Loucy (cell line): Measurements from ENCODE around the gene DDX39B.

Experiments used
- H2AFZ ChIP-seq: fragments of 200-600 bp; sonication (generic); 2 replicates; pipeline ENCODE4 v1.6.0; 2016; ENCODE audit warnings: antibody characterized with exemption, mild to moderate bottlenecking, low read length, moderate library complexity
- H3F3A ChIP-seq: fragments of 200-600 bp; 2 replicates; pipeline ENCODE4 v1.6.0; 2016; ENCODE audit warnings: antibody characterized with exemption, low read depth, mild to moderate bottlenecking
- H3K27me3 ChIP-seq: fragments of 200-600 bp; sonication (generic); 2 replicates; pipeline ENCODE4 v1.6.1; 2014; ENCODE audit warnings: low read length, mild to moderate bottlenecking; ENCODE audit not compliant: insufficient read depth, poor library complexity, severe bottlenecking
- H3K36me3 ChIP-seq: fragments of 200-600 bp; sonication (generic); 2 replicates; pipeline ENCODE4 v1.6.1; 2016; ENCODE audit warnings: low read length; ENCODE audit not compliant: insufficient read depth
- H3K4me1 ChIP-seq: fragments of 200-600 bp; sonication (generic); 2 replicates; pipeline ENCODE4 v1.5.1; 2014; ENCODE audit warnings: low read length, mild to moderate bottlenecking; ENCODE audit not compliant: insufficient read depth, poor library complexity, severe bottlenecking
- H3K4me2 ChIP-seq: fragments of 200-600 bp; sonication (generic); 2 replicates; pipeline ENCODE4 v1.6.0; 2014; ENCODE audit warnings: antibody characterized with exemption, low read length, low read depth, mild to moderate bottlenecking; ENCODE audit not compliant: poor library complexity, severe bottlenecking
- H3K4me3 ChIP-seq: fragments of 200-600 bp; sonication (generic); 2 replicates; pipeline ENCODE4 v1.5.1; 2014; ENCODE audit warnings: low read length, mild to moderate bottlenecking, mixed read lengths; ENCODE audit not compliant: poor library complexity, severe bottlenecking
- H3K79me2 ChIP-seq: fragments of 200-600 bp; sonication (generic); 2 replicates; pipeline ENCODE4 v1.6.1; 2014; ENCODE audit warnings: low read length; ENCODE audit not compliant: insufficient read depth
- H3K9ac ChIP-seq: fragments of 200-600 bp; sonication (generic); 2 replicates; pipeline ENCODE4 v1.6.0; 2014; ENCODE audit warnings: mild to moderate bottlenecking, low read depth, low read length, moderate library complexity; ENCODE audit not compliant: poor library complexity, severe bottlenecking
- H3K9me2 ChIP-seq: fragments of 200-600 bp; sonication (generic); replicated peaks from 2 replicates; pipeline ENCODE4 v1.6.1; 2016; ENCODE audit warnings: low read depth, low read length, mixed read lengths
- H3K9me3 ChIP-seq: fragments of 200-600 bp; sonication (generic); 2 replicates; pipeline ENCODE4 v1.6.1; 2014; ENCODE audit warnings: mild to moderate bottlenecking, antibody characterized with exemption, low read length, low read depth; ENCODE audit not compliant: insufficient read depth
- H4K20me1 ChIP-seq: fragments of 200-600 bp; sonication (generic); 2 replicates; pipeline ENCODE4 v1.6.0; 2014; ENCODE audit warnings: antibody characterized with exemption, low read length, mild to moderate bottlenecking; ENCODE audit not compliant: insufficient read depth, poor library complexity, severe bottlenecking
- CTCF ChIP-seq: fragments of 200-600 bp; sonication (generic); conservative IDR thresholded peaks from 2 replicates; pipeline ENCODE4 v1.5.1; 2014; ENCODE audit warnings: mild to moderate bottlenecking, antibody characterized with exemption, low read length
- EZH2phosphoT487 ChIP-seq: fragments of 200-600 bp; IDR thresholded peaks from 2 replicates; pipeline ENCODE4 v1.6.1; 2018; ENCODE audit warnings: antibody characterized with exemption, mild to moderate bottlenecking, moderate library complexity, borderline replicate concordance

Gene DDX39B

GRCh38 chr6:31531162-31531561 is 10.6 kb downstream of the DDX39B start:
- Histone ChIP-seq H3K9ac (no peak overlapping the region), H4K20me1 (peaks cover 68% of the 10 kb centered on the region), H3K9me3 (no peaks in the 10 kb centered on the region), H3K36me3 (peaks cover 73% of the 10 kb centered on the region), H2AFZ (no peak overlapping the region), H3F3A (peaks cover 2% of the 10 kb centered on the region; the same call in 1 of the 2 replicates), H3K9me2 (no peaks in the 10 kb centered on the region), H3K79me2 (peaks cover 57% of the 10 kb centered on the region), H3K4me1 (peaks cover 24% of the 10 kb centered on the region), H3K4me3 (no peak overlapping the region), H3K4me2 (no peak overlapping the region), H3K27me3 (no peaks in the 10 kb centered on the region)
- TF ChIP-seq EZH2phosphoT487 (no peak), CTCF (no peak)

GRCh38 chr6:31530659-31531058 is 11.1 kb downstream of the DDX39B start:
- peaks cover 68% of the 10 kb centered on the region for H3K36me3 ChIP-seq
- TF ChIP-seq EZH2phosphoT487: no peak
- no peak for TF ChIP-seq CTCF
- peaks cover 52% of the 10 kb centered on the region for H3K79me2 ChIP-seq
- H3K9me3 ChIP-seq: no peaks in the 10 kb centered on the region
- no peak overlapping the region for H3K9ac ChIP-seq
- H3K27me3 ChIP-seq: no peaks in the 10 kb centered on the region
- H3K4me2 ChIP-seq: no peak overlapping the region
- peaks cover 63% of the 10 kb centered on the region for H4K20me1 ChIP-seq
- H3K4me1 ChIP-seq: peaks cover 20% of the 10 kb centered on the region
- H3K9me2 ChIP-seq: no peaks in the 10 kb centered on the region
- H3K4me3 ChIP-seq: no peak overlapping the region
- H2AFZ ChIP-seq: no peak overlapping the region
- H3F3A ChIP-seq: peaks cover 2% of the 10 kb centered on the region; the same call in 1 of the 2 replicates

- Histone ChIP-seq H3K4me1 (peaks cover 17% of the 10 kb centered on the region), H3K79me2 (peaks cover 40% of the 10 kb centered on the region), H3K4me3 (no peak overlapping the region), H4K20me1 (peaks cover 52% of the 10 kb centered on the region), H3K9me3 (no peaks in the 10 kb centered on the region), H3K27me3 (no peaks in the 10 kb centered on the region), H3K9ac (no peak overlapping the region), H3K9me2 (no peaks in the 10 kb centered on the region), H2AFZ (no peak overlapping the region), H3K36me3 (peaks cover 57% of the 10 kb centered on the region), H3F3A (peaks cover 2% of the 10 kb centered on the region; the same call in 1 of the 2 replicates), H3K4me2 (no peak overlapping the region)
- TF ChIP-seq CTCF (no peak), EZH2phosphoT487 (no peak)
Observed at GRCh38 chr6:31529329-31530150, 12.3 kb downstream of the DDX39B start.
